Measurements from ENCODE around the gene RPH3AL.
"Not testable (repeated sequence)": the region's sequence is repeated elsewhere in the genome, so short reads cannot be mapped to it uniquely, and the experiment has no call there.

RPH3AL gene

GRCh38 chr17:222172-222571 lies 130.4 kb downstream of the RPH3AL start:
- no peak for TF ChIP-seq CTCF (IDR thresholded peaks at IDR 0.05; ENCODE audit: extremely low read depth, insufficient read depth, missing control alignments)
- DNase-seq (ENCODE audit: low spot score), result no peak
- in situ Hi-C loops (cut with MboI; ENCODE audit: low pct_unique_long_range_greater_than_20kb, low sequenced_read_pairs, unreplicated experiment), result no loop called here

- no peak for DNase-seq (ENCODE audit: low spot score)
- in situ Hi-C loops (cut with MboI; ENCODE audit: low pct_unique_long_range_greater_than_20kb, low sequenced_read_pairs, unreplicated experiment), result no loop called here
- no peak for TF ChIP-seq CTCF (IDR thresholded peaks at IDR 0.05; ENCODE audit: extremely low read depth, insufficient read depth, missing control alignments)
Measured at GRCh38 chr17:219696-220095, 132.9 kb downstream of the RPH3AL start.

GRCh38 chr17:218432-219110 lies 134.0 kb downstream of the RPH3AL start:
- no peak for DNase-seq (ENCODE audit: low spot score)
- in situ Hi-C loops (cut with MboI; ENCODE audit: low pct_unique_long_range_greater_than_20kb, low sequenced_read_pairs, unreplicated experiment), result no loop called here
- no peak for TF ChIP-seq CTCF (IDR thresholded peaks at IDR 0.05; ENCODE audit: extremely low read depth, insufficient read depth, missing control alignments)

GRCh38 chr17:216625-217024 lies 136.0 kb downstream of the RPH3AL start:
- no peak for DNase-seq (ENCODE audit: low spot score)
- in situ Hi-C loops (cut with MboI; ENCODE audit: low pct_unique_long_range_greater_than_20kb, low sequenced_read_pairs, unreplicated experiment), result no loop called here
- TF ChIP-seq CTCF (IDR thresholded peaks at IDR 0.05; ENCODE audit: extremely low read depth, insufficient read depth, missing control alignments), result no peak

- DNase-seq (ENCODE audit: low spot score); in situ Hi-C loops (cut with MboI; ENCODE audit: low pct_unique_long_range_greater_than_20kb, low sequenced_read_pairs, unreplicated experiment): not testable (repeated sequence)
Measured at GRCh38 chr17:215563-216478, 136.8 kb downstream of the RPH3AL start.

GRCh38 chr17:214881-215331 lies 137.7 kb downstream of the RPH3AL start:
- TF ChIP-seq CTCF (IDR thresholded peaks at IDR 0.05; ENCODE audit: extremely low read depth, insufficient read depth, missing control alignments), result no peak
- DNase-seq (ENCODE audit: low spot score), result no peak
- in situ Hi-C loops (cut with MboI; ENCODE audit: low pct_unique_long_range_greater_than_20kb, low sequenced_read_pairs, unreplicated experiment), result no loop called here

Data from GM13977 (cell line).